Measurements from ENCODE around the gene PIF1. TPM values are rescaled to one million over a fixed set of nuclear protein-coding genes. Genes with fewer than 3 reads are reported as not detected.
"Not testable (repeated sequence)": the region's sequence is repeated elsewhere in the genome, so short reads cannot be mapped to it uniquely, and the experiment has no call there.

The PIF1 gene
- total RNA-seq, 1 donor from 2014 or later, result 4.8 TPM

GRCh38 chr15:64803526-64803925 is 21.9 kb downstream of the PIF1 start:
- no peak for TF ChIP-seq CTCF (IDR thresholded peaks at IDR 0.05)
- Mint-ChIP-seq H3K27ac (ENCODE audit: unreplicated experiment) (no peak overlapping the region), H3K36me3 (ENCODE audit: unreplicated experiment) (no peaks in the 10 kb centered on the region), H3K4me3 (ENCODE audit: unreplicated experiment) (no peak overlapping the region), H3K4me1 (ENCODE audit: unreplicated experiment) (peaks cover 2% of the 10 kb centered on the region), H3K9me3 (ENCODE audit: unreplicated experiment) (no peaks in the 10 kb centered on the region), H3K27me3 (ENCODE audit: unreplicated experiment) (no peaks in the 10 kb centered on the region)
- DNase-seq (ENCODE audit: extremely low spot score, unreplicated experiment), result no peak

- TF ChIP-seq CTCF (IDR thresholded peaks at IDR 0.05), result no peak
- no peaks in the 10 kb centered on the region for H3K9me3 Mint-ChIP-seq (ENCODE audit: unreplicated experiment)
- DNase-seq (ENCODE audit: extremely low spot score, unreplicated experiment), result no peak
- H3K27me3 Mint-ChIP-seq (ENCODE audit: unreplicated experiment), result no peaks in the 10 kb centered on the region
- H3K36me3 Mint-ChIP-seq (ENCODE audit: unreplicated experiment), result no peaks in the 10 kb centered on the region
- peaks cover 2% of the 10 kb centered on the region for H3K4me1 Mint-ChIP-seq (ENCODE audit: unreplicated experiment)
- no peak overlapping the region for H3K27ac Mint-ChIP-seq (ENCODE audit: unreplicated experiment)
- no peak overlapping the region for H3K4me3 Mint-ChIP-seq (ENCODE audit: unreplicated experiment)
These were observed 25.0 kb downstream of the PIF1 start for GRCh38 chr15:64800476-64800875.

- not testable (repeated sequence) for DNase-seq (ENCODE audit: extremely low spot score, unreplicated experiment); H3K4me1 Mint-ChIP-seq (ENCODE audit: unreplicated experiment); H3K36me3 Mint-ChIP-seq (ENCODE audit: unreplicated experiment); H3K27ac Mint-ChIP-seq (ENCODE audit: unreplicated experiment); H3K27me3 Mint-ChIP-seq (ENCODE audit: unreplicated experiment); H3K9me3 Mint-ChIP-seq (ENCODE audit: unreplicated experiment); H3K4me3 Mint-ChIP-seq (ENCODE audit: unreplicated experiment)
These were observed 26.5 kb downstream of the PIF1 start for GRCh38 chr15:64798905-64799304.

GRCh38 chr15:64795921-64796320 is 29.5 kb downstream of the PIF1 start:
- H3K27ac Mint-ChIP-seq (ENCODE audit: unreplicated experiment); H3K9me3 Mint-ChIP-seq (ENCODE audit: unreplicated experiment); DNase-seq (ENCODE audit: extremely low spot score, unreplicated experiment); H3K4me3 Mint-ChIP-seq (ENCODE audit: unreplicated experiment); H3K36me3 Mint-ChIP-seq (ENCODE audit: unreplicated experiment); H3K27me3 Mint-ChIP-seq (ENCODE audit: unreplicated experiment); H3K4me1 Mint-ChIP-seq (ENCODE audit: unreplicated experiment): not testable (repeated sequence)

GRCh38 chr15:64795299-64795698 is 30.1 kb downstream of the PIF1 start:
- H3K27me3 Mint-ChIP-seq (ENCODE audit: unreplicated experiment); H3K36me3 Mint-ChIP-seq (ENCODE audit: unreplicated experiment); H3K27ac Mint-ChIP-seq (ENCODE audit: unreplicated experiment); DNase-seq (ENCODE audit: extremely low spot score, unreplicated experiment); H3K4me3 Mint-ChIP-seq (ENCODE audit: unreplicated experiment); H3K4me1 Mint-ChIP-seq (ENCODE audit: unreplicated experiment); H3K9me3 Mint-ChIP-seq (ENCODE audit: unreplicated experiment): not testable (repeated sequence)

- H3K9me3 Mint-ChIP-seq (ENCODE audit: unreplicated experiment), result no peaks in the 10 kb centered on the region
- no peaks in the 10 kb centered on the region for H3K36me3 Mint-ChIP-seq (ENCODE audit: unreplicated experiment)
- H3K27me3 Mint-ChIP-seq (ENCODE audit: unreplicated experiment), result no peaks in the 10 kb centered on the region
- H3K4me3 Mint-ChIP-seq (ENCODE audit: unreplicated experiment), result no peak overlapping the region
- no peak for DNase-seq (ENCODE audit: extremely low spot score, unreplicated experiment)
- TF ChIP-seq CTCF (IDR thresholded peaks at IDR 0.05), result no peak
- no peak overlapping the region for H3K27ac Mint-ChIP-seq (ENCODE audit: unreplicated experiment)
- H3K4me1 Mint-ChIP-seq (ENCODE audit: unreplicated experiment), result no peaks in the 10 kb centered on the region
These were observed 33.2 kb downstream of the PIF1 start for GRCh38 chr15:64792282-64792681.

- Mint-ChIP-seq H3K4me1 (ENCODE audit: unreplicated experiment) (no peaks in the 10 kb centered on the region), H3K27me3 (ENCODE audit: unreplicated experiment) (no peaks in the 10 kb centered on the region), H3K27ac (ENCODE audit: unreplicated experiment) (no peak overlapping the region), H3K36me3 (ENCODE audit: unreplicated experiment) (no peaks in the 10 kb centered on the region), H3K4me3 (ENCODE audit: unreplicated experiment) (no peak overlapping the region), H3K9me3 (ENCODE audit: unreplicated experiment) (no peaks in the 10 kb centered on the region)
- no peak for DNase-seq (ENCODE audit: extremely low spot score, unreplicated experiment)
- no peak for TF ChIP-seq CTCF (IDR thresholded peaks at IDR 0.05)
These were observed 34.0 kb downstream of the PIF1 start for GRCh38 chr15:64791401-64791800.

All from osteocyte (in vitro differentiated cells).